Mucosa of rectum (tissue), 2 donors: ENCODE measurements around the gene CAMSAP1.

Experiments
- H3K27ac ChIP-seq, 2 donors: one replicate each; pipeline ENCODE4 v1.7.0; 2013; ENCODE audit warnings: inconsistent platforms in 2 of 2, low read depth in 2 of 2, low read length in 2 of 2
- H3K27me3 ChIP-seq, 2 donors: one replicate each; pipeline ENCODE4 v1.7.0; 2013; ENCODE audit warnings: low read length in 2 of 2; ENCODE audit not compliant: control insufficient read depth in 2 of 2, insufficient read depth in 2 of 2
- H3K36me3 ChIP-seq, 2 donors: one replicate each; pipeline ENCODE4 v1.7.0; 2013; ENCODE audit warnings: low read length in 2 of 2; ENCODE audit not compliant: control insufficient read depth in 2 of 2, insufficient read depth in 2 of 2
- H3K4me1 ChIP-seq, 2 donors: one replicate each; pipeline ENCODE4 v1.7.0; 2013; ENCODE audit warnings: low read length in 2 of 2, mild to moderate bottlenecking in 1 of 2; ENCODE audit not compliant: control insufficient read depth in 2 of 2, insufficient read depth in 2 of 2
- H3K4me3 ChIP-seq, 2 donors: one replicate each; pipeline ENCODE4 v1.7.0; 2013; ENCODE audit warnings: low read length in 2 of 2
- H3K9ac ChIP-seq, 2 donors: one replicate each; pipeline ENCODE4 v1.7.0; 2013; ENCODE audit warnings: low read length in 2 of 2, low read depth in 1 of 2, mild to moderate bottlenecking in 1 of 2
- H3K9me3 ChIP-seq, 2 donors: one replicate each; pipeline ENCODE4 v1.7.0; 2013; ENCODE audit warnings: low read length in 2 of 2; ENCODE audit not compliant: control insufficient read depth in 2 of 2
- donor health status: healthy.
- donor health status: Normal muscosa, but diverticular disease.

The CAMSAP1 gene

DNA sequence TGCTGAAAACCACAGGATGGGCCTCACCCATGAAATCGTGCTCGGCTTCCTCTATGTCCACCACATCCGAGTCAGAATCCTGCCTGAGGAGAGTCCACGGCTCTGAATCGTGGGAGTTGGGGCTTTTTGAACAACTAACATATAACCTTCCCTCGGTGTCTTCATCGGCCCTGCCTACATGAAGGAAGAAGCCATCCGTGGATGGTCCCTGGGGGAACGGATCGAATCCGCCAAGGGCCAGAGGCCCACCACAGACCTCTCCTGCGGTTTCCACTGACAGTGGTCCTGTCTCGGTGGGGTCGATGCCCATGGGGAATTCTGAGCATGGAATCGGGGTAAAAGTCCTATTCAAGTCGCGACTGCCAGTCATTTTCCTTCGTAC lies 85.0 kb downstream of the CAMSAP1 start:
- peaks cover 43 to 63% of the 10 kb centered on the region in 2 donors for H3K36me3 ChIP-seq
- no peak overlapping the region for H3K9ac ChIP-seq
- no peaks in the 10 kb centered on the region for H3K4me1 ChIP-seq
- no peaks in the 10 kb centered on the region for H3K27me3 ChIP-seq
- H3K27ac ChIP-seq = no peak overlapping the region
- no peaks in the 10 kb centered on the region for H3K9me3 ChIP-seq
- no peak overlapping the region for H3K4me3 ChIP-seq

- H3K36me3 ChIP-seq = peaks cover 48 to 64% of the 10 kb centered on the region in 2 donors
Measured at GRCh38 chr9:135821733-135822373, 85.5 kb downstream of the CAMSAP1 start.

GRCh38 chr9:135821116-135821515 lies 86.2 kb downstream of the CAMSAP1 start:
- no peak overlapping the region for H3K27ac ChIP-seq
- H3K9ac ChIP-seq = no peak overlapping the region
- peaks cover 55 to 71% of the 10 kb centered on the region in 2 donors for H3K36me3 ChIP-seq
- H3K9me3 ChIP-seq = no peaks in the 10 kb centered on the region
- H3K4me3 ChIP-seq = no peak overlapping the region
- H3K27me3 ChIP-seq = no peaks in the 10 kb centered on the region
- H3K4me1 ChIP-seq = no peaks in the 10 kb centered on the region

More at GRCh38 chr9:135821733-135822373, 85.5 kb downstream of the CAMSAP1 start:
- H3K27me3 ChIP-seq = no peaks in the 10 kb centered on the region
- H3K4me3 ChIP-seq = no peak overlapping the region
- H3K9ac ChIP-seq = no peak overlapping the region
- H3K4me1 ChIP-seq = no peaks in the 10 kb centered on the region
- no peak overlapping the region for H3K27ac ChIP-seq
- H3K9me3 ChIP-seq = no peaks in the 10 kb centered on the region

GRCh38 chr9:135820661-135821060 lies 86.7 kb downstream of the CAMSAP1 start:
- Histone ChIP-seq H3K27me3 (no peaks in the 10 kb centered on the region), H3K9ac (no peak overlapping the region), H3K9me3 (no peaks in the 10 kb centered on the region), H3K4me1 (no peaks in the 10 kb centered on the region), H3K36me3 (peaks cover 60 to 73% of the 10 kb centered on the region in 2 donors), H3K4me3 (no peak overlapping the region), H3K27ac (no peak overlapping the region)

DNA sequence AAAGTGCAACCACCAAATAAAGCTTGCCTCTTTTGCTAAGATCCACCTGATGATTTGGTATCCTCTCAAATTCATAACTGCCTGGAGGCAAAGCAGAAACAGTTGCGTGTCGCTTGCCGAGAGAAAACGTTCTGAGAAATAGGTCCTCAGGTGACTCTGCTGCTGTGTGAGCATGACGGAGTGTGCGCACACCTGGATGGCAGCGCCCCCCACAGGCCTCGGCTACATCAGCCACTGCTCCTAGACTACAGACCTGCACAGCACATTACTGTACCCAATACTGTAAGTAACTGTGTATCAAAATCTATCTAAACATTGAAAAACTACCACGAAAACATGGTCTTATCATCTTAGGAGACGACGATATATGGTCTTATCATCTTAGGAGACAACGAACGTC lies 87.4 kb downstream of the CAMSAP1 start:
- Histone ChIP-seq H3K36me3 (peaks cover 63 to 73% of the 10 kb centered on the region in 2 donors), H3K9me3 (no peaks in the 10 kb centered on the region), H3K4me3 (no peak overlapping the region), H3K27me3 (no peaks in the 10 kb centered on the region), H3K4me1 (no peaks in the 10 kb centered on the region), H3K9ac (no peak overlapping the region), H3K27ac (no peak overlapping the region)

- peaks cover 63 to 79% of the 10 kb centered on the region in 2 donors for H3K36me3 ChIP-seq
Measured at GRCh38 chr9:135818718-135819475, 88.4 kb downstream of the CAMSAP1 start.

GRCh38 chr9:135817951-135818717 lies 89.2 kb downstream of the CAMSAP1 start:
- no peaks in the 10 kb centered on the region for H3K9me3 ChIP-seq
- H3K27me3 ChIP-seq = no peaks in the 10 kb centered on the region
- no peaks in the 10 kb centered on the region for H3K4me1 ChIP-seq
- no peak overlapping the region for H3K4me3 ChIP-seq
- H3K36me3 ChIP-seq = peaks cover 63 to 78% of the 10 kb centered on the region in 2 donors
- no peak overlapping the region for H3K9ac ChIP-seq
- no peak overlapping the region for H3K27ac ChIP-seq

More at GRCh38 chr9:135818718-135819475, 88.4 kb downstream of the CAMSAP1 start:
- Histone ChIP-seq H3K4me3 (no peak overlapping the region), H3K9ac (no peak overlapping the region), H3K9me3 (no peaks in the 10 kb centered on the region), H3K4me1 (no peaks in the 10 kb centered on the region), H3K27me3 (no peaks in the 10 kb centered on the region), H3K27ac (no peak overlapping the region)

DNA sequence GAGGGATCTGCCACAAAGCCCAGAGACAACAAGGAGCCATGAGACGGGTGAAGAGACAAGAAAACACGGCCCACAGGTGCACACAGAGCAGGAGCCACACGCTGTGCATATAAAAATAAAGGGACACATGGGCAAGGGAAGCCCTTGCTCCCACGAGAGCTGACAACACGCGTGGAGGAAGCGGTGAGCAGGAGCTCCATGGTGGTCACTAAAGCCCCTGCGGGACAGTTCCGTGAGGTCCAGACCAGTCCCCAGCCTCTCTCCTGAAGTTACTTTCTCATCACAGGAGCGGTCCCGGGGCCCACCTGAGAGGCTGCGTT lies 90.7 kb downstream of the CAMSAP1 start:
- H3K9ac ChIP-seq = no peak overlapping the region
- H3K36me3 ChIP-seq = peaks cover 57 to 72% of the 10 kb centered on the region in 2 donors
- H3K4me3 ChIP-seq = no peak overlapping the region
- no peaks in the 10 kb centered on the region for H3K4me1 ChIP-seq
- no peaks in the 10 kb centered on the region for H3K9me3 ChIP-seq
- H3K27me3 ChIP-seq = no peaks in the 10 kb centered on the region
- no peak overlapping the region for H3K27ac ChIP-seq

DNA sequence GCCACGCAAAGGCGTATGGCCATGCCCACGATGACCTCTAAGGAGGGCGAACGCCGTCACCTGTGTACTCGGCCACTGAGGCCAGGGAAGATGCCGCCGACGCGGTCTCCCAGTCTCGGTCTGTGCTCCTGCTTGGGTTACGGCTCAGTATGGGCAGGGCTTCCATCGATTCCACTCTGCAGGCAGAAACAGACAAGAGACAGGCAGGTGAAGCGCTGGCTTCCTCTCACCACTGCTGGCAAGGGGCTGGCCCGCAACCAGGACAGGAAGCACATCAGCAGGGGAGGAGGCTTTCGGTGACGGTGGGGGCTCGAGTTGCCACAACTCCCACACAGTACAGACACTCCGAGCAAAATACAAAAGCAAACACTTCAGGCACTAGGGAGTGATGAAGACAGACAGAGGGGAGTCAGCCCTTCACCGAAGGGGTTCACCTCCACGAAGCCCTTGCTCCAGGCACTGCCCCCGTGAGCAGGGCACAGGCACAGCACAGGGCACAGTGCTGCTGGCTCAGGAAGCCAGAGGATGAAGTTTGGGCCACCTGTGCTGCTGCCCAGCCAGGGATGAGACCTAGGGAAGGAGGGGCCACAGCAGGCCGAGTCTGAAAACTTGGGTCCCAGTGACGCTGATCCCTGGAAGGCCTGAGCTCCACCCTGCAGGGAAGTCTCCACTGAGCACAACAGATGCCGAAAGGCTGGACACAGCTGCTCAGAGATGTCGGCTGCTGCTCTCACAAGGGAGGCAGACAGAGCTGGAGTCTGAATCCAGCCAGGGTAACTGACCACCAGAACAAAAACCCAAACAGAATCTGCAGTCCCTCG lies 91.3 kb downstream of the CAMSAP1 start:
- no peak overlapping the region for H3K9ac ChIP-seq
- no peaks in the 10 kb centered on the region for H3K4me1 ChIP-seq
- H3K27ac ChIP-seq = no peak overlapping the region
- H3K27me3 ChIP-seq = no peaks in the 10 kb centered on the region
- H3K4me3 ChIP-seq = no peak overlapping the region
- no peaks in the 10 kb centered on the region for H3K9me3 ChIP-seq
- peaks cover 56 to 73% of the 10 kb centered on the region in 2 donors for H3K36me3 ChIP-seq
